Adipocyte (in vitro differentiated cells): ENCODE data around the gene LRRTM3.
A peak's percentile ranks its signal among the peaks of the same experiment; 100 is the strongest.

ENCODE experiments used
- DNase-seq: peaks from one replicate; pipeline ENCODE4 v3.0.0-alpha.2; 2015; ENCODE audit warnings: low read depth
- H3K27me3 ChIP-seq: replicated peaks from 2 replicates; pipeline ENCODE4 v1.7.0; 2013; ENCODE audit warnings: mild to moderate bottlenecking, low read length, moderate library complexity; ENCODE audit not compliant: control insufficient read depth, insufficient read depth
- H3K36me3 ChIP-seq: 2 replicates; pipeline ENCODE4 v1.7.0; 2013; ENCODE audit warnings: low read length, mild to moderate bottlenecking, moderate library complexity; ENCODE audit not compliant: control insufficient read depth, insufficient read depth, severe bottlenecking
- H3K4me1 ChIP-seq: 2 replicates; pipeline ENCODE4 v1.7.0; 2013; ENCODE audit warnings: mild to moderate bottlenecking, low read length, moderate library complexity; ENCODE audit not compliant: control insufficient read depth, insufficient read depth
- H3K4me3 ChIP-seq: 2 replicates; pipeline ENCODE4 v1.7.0; 2013; ENCODE audit warnings: mild to moderate bottlenecking, low read length, moderate library complexity
- H3K9ac ChIP-seq: 2 replicates; pipeline ENCODE4 v1.7.0; 2013; ENCODE audit warnings: mild to moderate bottlenecking, low read length, moderate library complexity
- H3K9me3 ChIP-seq: 2 replicates; pipeline ENCODE4 v1.7.0; 2013; ENCODE audit warnings: mild to moderate bottlenecking, low read length, moderate library complexity; ENCODE audit not compliant: control insufficient read depth

Gene LRRTM3

GRCh38 chr10:66940965-66941364 is 15.1 kb downstream of the LRRTM3 start:
- Histone ChIP-seq H3K9me3 (no peaks in the 10 kb centered on the region), H3K9ac (no peak overlapping the region), H3K4me3 (no peak overlapping the region), H3K4me1 (no peaks in the 10 kb centered on the region), H3K27me3 (peaks cover 11% of the 10 kb centered on the region), H3K36me3 (no peaks in the 10 kb centered on the region)
- DNase-seq = peak; percentile 21

DNA sequence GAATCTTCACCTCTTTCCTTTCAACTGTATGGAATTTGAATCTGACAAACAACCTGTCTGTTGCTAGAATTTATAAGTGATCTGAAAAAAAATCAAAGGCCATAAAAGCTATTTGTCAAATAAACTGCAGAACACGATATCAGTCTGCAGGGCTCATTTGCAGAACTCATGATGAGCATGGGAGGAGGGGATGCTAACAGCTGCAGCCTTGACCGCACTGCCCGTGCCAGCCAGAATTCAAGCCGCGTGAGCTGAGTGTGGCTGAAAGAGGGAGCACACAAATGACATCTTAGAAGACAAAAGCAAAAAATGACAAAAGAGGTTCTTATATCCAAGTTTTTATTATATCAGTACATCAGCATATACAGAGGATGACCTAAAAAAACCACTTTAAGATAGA is 15.7 kb downstream of the LRRTM3 start:
- Histone ChIP-seq H3K36me3 (no peaks in the 10 kb centered on the region), H3K4me3 (no peak overlapping the region), H3K9me3 (no peaks in the 10 kb centered on the region), H3K4me1 (no peaks in the 10 kb centered on the region), H3K9ac (no peak overlapping the region), H3K27me3 (peaks cover 11% of the 10 kb centered on the region)
- no peak for DNase-seq

- Histone ChIP-seq H3K4me3 (no peak overlapping the region), H3K36me3 (no peaks in the 10 kb centered on the region), H3K9ac (no peak overlapping the region), H3K4me1 (no peaks in the 10 kb centered on the region), H3K9me3 (no peaks in the 10 kb centered on the region), H3K27me3 (peaks cover 11% of the 10 kb centered on the region)
- no peak for DNase-seq
These were observed 16.6 kb downstream of the LRRTM3 start for GRCh38 chr10:66942407-66942806.

DNA sequence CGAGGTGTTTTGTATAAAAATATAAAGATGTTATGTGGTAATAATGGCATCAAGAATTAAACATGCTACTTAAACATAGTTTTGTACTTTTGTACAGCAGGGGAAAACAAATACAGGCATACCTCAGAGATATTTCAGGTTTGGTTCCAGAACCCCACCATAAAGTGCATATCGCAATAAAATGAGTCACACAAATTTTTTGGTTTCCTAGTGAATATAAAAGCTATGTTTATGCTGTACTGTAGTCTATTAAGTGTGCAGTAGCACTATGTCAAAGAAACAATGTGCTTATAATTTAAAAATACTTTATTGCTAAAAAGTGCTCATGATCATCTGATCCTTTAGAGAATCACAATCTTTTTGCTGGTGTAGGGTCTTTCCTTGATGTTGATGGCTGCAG is 17.8 kb downstream of the LRRTM3 start:
- no peak for DNase-seq
- Histone ChIP-seq H3K36me3 (no peaks in the 10 kb centered on the region), H3K9ac (no peak overlapping the region), H3K4me1 (no peaks in the 10 kb centered on the region), H3K27me3 (peaks cover 11% of the 10 kb centered on the region), H3K4me3 (no peak overlapping the region), H3K9me3 (no peaks in the 10 kb centered on the region)

GRCh38 chr10:66951896-66952295 is 26.1 kb downstream of the LRRTM3 start:
- DNase-seq = no peak
- H3K9ac ChIP-seq = no peak overlapping the region
- no peaks in the 10 kb centered on the region for H3K4me1 ChIP-seq
- no peaks in the 10 kb centered on the region for H3K36me3 ChIP-seq
- H3K27me3 ChIP-seq = no peaks in the 10 kb centered on the region
- H3K9me3 ChIP-seq = no peaks in the 10 kb centered on the region
- no peak overlapping the region for H3K4me3 ChIP-seq

DNA sequence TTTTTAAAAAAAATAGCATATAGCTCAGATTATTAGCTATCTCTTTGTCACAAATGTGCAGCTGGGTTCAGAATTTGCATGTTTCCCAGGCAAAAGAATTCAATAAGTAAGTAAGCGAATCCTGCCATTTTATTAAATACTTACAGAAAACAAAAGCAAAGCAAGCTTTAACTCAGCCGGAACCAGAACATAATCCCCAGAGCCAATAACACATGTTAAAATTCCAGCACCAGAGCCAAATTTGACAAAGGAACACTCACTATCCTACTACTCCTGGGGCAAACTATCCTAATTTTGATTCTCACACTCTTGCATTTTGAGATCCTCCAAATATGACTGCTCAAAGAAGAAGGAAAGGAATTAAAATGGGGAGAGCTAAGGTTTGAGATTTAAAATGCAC is 32.6 kb downstream of the LRRTM3 start:
- H3K27me3 ChIP-seq = no peaks in the 10 kb centered on the region
- H3K4me1 ChIP-seq = no peaks in the 10 kb centered on the region
- H3K36me3 ChIP-seq = no peaks in the 10 kb centered on the region
- peak; percentile 10 for DNase-seq
- no peak overlapping the region for H3K4me3 ChIP-seq
- no peaks in the 10 kb centered on the region for H3K9me3 ChIP-seq
- no peak overlapping the region for H3K9ac ChIP-seq

DNA sequence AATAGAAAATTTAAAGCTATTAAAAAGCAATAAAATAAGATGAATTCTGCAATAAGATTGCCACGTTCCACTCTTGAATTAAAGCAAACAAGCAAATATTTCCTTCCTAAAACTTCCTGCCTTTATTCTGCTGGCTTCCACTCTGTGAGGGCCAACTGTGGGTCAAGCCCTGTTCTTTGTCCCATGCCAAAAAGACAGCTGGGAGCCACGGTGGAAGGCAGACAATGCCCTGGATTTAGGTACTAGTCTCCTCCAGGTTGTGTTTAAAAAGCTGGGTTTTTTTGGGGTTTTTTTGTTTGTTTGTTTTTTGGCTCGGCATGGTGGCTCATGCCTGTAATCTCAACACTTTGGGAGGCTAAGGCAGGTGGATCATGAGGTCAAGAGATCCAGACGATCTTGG is 39.1 kb downstream of the LRRTM3 start:
- Histone ChIP-seq H3K9ac (no peak overlapping the region), H3K36me3 (no peaks in the 10 kb centered on the region), H3K4me3 (no peak overlapping the region), H3K27me3 (no peaks in the 10 kb centered on the region), H3K4me1 (no peaks in the 10 kb centered on the region), H3K9me3 (no peaks in the 10 kb centered on the region)
- no peak for DNase-seq

- Histone ChIP-seq H3K4me1 (no peaks in the 10 kb centered on the region), H3K27me3 (no peaks in the 10 kb centered on the region), H3K9me3 (no peaks in the 10 kb centered on the region), H3K4me3 (no peak overlapping the region), H3K9ac (no peak overlapping the region), H3K36me3 (no peaks in the 10 kb centered on the region)
- DNase-seq = no peak
These were observed 54.5 kb downstream of the LRRTM3 start for GRCh38 chr10:66980246-66980815.

DNA sequence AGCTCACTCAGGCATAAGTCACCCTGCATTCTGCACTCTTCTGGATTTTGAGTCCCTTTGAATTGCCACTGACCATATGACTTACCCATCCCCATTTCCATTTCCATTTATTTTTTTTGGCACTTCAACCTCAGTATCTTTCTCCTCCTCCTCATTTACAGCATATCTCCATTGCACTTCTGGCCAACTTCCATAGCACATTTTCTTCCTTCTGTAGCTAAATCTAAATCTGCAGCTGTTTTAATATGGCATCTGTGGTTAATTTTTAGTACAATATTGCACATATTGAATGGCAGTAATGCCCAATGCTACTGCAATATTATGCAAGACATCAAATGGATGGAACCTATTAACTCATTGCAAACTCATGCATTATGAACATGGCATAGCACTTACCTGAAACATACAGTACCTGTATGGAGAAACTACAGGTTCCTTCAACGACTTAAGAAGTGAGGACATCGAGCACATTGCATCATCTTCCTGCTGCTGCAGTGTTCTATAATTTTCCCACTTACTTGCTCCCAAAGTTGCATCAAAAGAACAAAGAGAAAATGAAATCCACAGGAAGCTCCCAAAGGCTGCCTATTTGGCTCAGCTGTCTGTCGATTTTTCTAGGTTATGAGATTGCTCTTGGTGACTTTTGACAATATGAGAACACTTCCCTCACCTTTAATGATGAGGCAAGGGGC is 55.7 kb downstream of the LRRTM3 start:
- H3K27me3 ChIP-seq = no peaks in the 10 kb centered on the region
- no peak overlapping the region for H3K9ac ChIP-seq
- DNase-seq = peak; percentile 11
- no peaks in the 10 kb centered on the region for H3K4me1 ChIP-seq
- no peaks in the 10 kb centered on the region for H3K36me3 ChIP-seq
- no peak overlapping the region for H3K4me3 ChIP-seq
- no peaks in the 10 kb centered on the region for H3K9me3 ChIP-seq

DNA sequence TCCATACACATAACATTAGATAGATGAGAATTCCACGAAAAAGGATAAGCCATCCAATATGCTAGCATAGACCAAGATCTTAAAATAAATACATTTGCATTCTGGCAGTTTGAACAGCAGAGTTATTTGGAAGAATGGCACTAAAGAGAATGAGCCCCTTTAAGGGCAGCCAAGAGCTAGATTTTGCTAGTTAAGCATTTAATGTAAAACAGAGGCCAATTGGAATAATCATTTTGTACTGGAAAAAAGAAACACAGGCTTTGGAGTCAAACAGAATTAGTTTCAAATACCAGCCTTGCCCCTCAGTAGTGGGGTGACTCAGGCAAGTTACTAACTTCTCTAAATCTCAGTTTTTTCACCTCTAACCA is 56.2 kb downstream of the LRRTM3 start:
- Histone ChIP-seq H3K27me3 (no peaks in the 10 kb centered on the region), H3K4me1 (no peaks in the 10 kb centered on the region), H3K4me3 (no peak overlapping the region), H3K36me3 (no peaks in the 10 kb centered on the region), H3K9ac (no peak overlapping the region), H3K9me3 (no peaks in the 10 kb centered on the region)
- DNase-seq = peak; percentile 13

GRCh38 chr10:66982792-66983474 is 57.1 kb downstream of the LRRTM3 start:
- H3K27me3 ChIP-seq = no peaks in the 10 kb centered on the region

More at GRCh38 chr10:66982792-66983474, 57.1 kb downstream of the LRRTM3 start:
- H3K9ac ChIP-seq = no peak overlapping the region
- H3K36me3 ChIP-seq = no peaks in the 10 kb centered on the region
- DNase-seq = no peak
- H3K9me3 ChIP-seq = no peaks in the 10 kb centered on the region
- H3K4me3 ChIP-seq = no peak overlapping the region
- no peaks in the 10 kb centered on the region for H3K4me1 ChIP-seq
